ENCODE results near the gene KCNMB1.
A peak's percentile ranks its signal among the peaks of the same experiment; 100 is the strongest.

KCNMB1 gene

DNA sequence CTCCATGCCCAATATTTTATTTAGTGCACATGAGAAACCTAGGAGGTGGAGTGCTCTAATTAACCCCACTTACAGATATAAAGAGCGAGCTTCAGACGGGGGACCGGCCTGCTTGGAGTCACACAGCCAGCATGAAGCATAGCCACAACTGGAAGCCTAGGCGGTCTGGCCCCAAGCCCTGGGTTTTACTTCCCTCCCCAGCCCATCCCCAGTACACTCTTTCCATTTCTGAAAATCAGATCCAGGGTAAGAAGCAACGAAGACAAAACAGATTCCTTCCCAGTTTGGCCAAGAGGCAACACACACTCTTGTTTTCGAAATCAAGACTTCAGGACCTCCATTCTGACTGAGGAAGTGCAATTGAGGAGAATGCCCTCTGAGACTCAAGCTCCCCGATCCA is 27.1 kb downstream of the KCNMB1 start:
- no peak overlapping the region for H3K4me3 ChIP-seq (ENCODE audit: low read depth, low read length)
- peak; percentile 36 for DNase-seq (ENCODE audit: low read depth)
- no peak for TF ChIP-seq MYC (IDR thresholded peaks at IDR 0.05; ENCODE audit: low read depth, low read length)
- TF ChIP-seq, protein P1, sequence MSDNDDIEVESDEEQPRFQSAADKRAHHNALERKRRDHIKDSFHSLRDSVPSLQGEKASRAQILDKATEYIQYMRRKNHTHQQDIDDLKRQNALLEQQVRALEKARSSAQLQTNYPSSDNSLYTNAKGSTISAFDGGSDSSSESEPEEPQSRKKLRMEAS (IDR thresholded peaks at IDR 0.05; ENCODE audit: low read depth, low read length), result no peak
- no peak for TF ChIP-seq POLR2A (IDR thresholded peaks at IDR 0.05; ENCODE audit: extremely low read depth, insufficient read length)
- TF ChIP-seq, protein P2, sequence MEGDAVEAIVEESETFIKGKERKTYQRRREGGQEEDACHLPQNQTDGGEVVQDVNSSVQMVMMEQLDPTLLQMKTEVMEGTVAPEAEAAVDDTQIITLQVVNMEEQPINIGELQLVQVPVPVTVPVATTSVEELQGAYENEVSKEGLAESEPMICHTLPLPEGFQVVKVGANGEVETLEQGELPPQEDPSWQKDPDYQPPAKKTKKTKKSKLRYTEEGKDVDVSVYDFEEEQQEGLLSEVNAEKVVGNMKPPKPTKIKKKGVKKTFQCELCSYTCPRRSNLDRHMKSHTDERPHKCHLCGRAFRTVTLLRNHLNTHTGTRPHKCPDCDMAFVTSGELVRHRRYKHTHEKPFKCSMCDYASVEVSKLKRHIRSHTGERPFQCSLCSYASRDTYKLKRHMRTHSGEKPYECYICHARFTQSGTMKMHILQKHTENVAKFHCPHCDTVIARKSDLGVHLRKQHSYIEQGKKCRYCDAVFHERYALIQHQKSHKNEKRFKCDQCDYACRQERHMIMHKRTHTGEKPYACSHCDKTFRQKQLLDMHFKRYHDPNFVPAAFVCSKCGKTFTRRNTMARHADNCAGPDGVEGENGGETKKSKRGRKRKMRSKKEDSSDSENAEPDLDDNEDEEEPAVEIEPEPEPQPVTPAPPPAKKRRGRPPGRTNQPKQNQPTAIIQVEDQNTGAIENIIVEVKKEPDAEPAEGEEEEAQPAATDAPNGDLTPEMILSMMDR (IDR thresholded peaks at IDR 0.05; ENCODE audit: low read depth, low read length), result no peak

DNA sequence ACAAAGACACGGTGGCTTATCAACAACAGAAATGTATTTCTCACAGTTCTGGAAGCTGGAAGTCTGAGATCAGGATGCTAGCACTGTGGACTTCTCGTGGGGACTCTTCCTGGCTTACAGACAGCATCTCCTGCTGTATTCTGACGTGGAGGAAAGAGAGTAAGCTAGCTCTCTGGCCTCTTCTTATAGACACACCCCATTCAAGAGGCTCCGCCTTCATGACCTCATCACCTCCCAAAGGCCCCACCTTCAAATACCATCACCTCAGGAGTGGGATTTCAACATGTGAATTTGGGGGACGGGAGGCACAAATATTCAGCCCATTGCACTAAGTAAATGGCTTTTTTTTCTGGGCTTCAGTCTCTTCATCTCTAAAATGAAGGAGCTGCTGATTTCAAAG is 27.6 kb downstream of the KCNMB1 start:
- no peak overlapping the region for H3K4me3 ChIP-seq (ENCODE audit: low read depth, low read length)
- TF ChIP-seq, protein P2 (IDR thresholded peaks at IDR 0.05; ENCODE audit: low read depth, low read length), result no peak
- TF ChIP-seq POLR2A (IDR thresholded peaks at IDR 0.05; ENCODE audit: extremely low read depth, insufficient read length), result no peak
- TF ChIP-seq MYC (IDR thresholded peaks at IDR 0.05; ENCODE audit: low read depth, low read length), result no peak
- TF ChIP-seq, protein P1 (IDR thresholded peaks at IDR 0.05; ENCODE audit: low read depth, low read length), result no peak
- DNase-seq (ENCODE audit: low read depth), result peak; percentile 41

DNA sequence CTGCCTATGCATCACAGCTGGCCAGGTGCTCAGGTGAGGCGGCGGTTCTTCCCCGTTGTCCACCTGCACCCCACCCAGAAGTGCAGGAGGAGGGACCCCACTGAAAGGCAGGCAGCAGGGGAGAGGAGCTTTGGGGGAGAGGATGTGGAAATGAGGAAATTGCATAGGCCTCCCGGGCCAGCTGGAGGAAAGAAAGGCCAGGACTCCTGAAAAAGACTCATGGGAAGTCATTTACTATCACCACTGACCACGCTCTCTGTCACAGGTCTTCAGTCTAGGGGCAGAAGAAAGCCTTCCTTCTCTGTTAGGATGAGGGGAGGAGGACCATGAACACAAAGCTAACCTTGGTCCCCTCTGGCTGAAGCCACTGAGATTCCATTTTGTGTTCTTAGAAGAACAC is 28.1 kb downstream of the KCNMB1 start:
- H3K4me3 ChIP-seq (ENCODE audit: low read depth, low read length), result no peak overlapping the region
- DNase-seq (ENCODE audit: low read depth), result peak; percentile 69
- no peak for TF ChIP-seq POLR2A (IDR thresholded peaks at IDR 0.05; ENCODE audit: extremely low read depth, insufficient read length)
- no peak for TF ChIP-seq MYC (IDR thresholded peaks at IDR 0.05; ENCODE audit: low read depth, low read length)
- TF ChIP-seq, protein P2 (IDR thresholded peaks at IDR 0.05; ENCODE audit: low read depth, low read length), result no peak
- TF ChIP-seq, protein P1 (IDR thresholded peaks at IDR 0.05; ENCODE audit: low read depth, low read length), result no peak

DNA sequence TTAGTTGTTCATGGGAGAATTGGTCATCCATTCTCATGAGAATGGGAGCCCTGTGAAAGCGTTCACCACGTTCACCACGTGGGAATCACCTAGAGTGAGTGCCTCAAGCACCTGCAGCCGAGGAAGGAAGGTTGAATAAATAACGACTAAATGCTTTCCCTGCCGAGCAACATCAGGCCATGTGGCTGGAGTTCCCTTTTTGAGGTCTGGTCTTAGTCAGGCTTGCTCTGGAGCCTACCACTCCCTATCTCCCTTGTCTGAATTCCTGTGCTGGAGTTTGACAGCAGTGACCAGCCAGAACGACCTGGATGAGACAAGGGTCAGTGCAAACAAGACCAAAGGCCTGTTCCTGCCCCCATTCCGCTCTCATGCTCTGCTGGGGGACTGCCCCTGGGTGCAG is 28.5 kb downstream of the KCNMB1 start:
- TF ChIP-seq POLR2A (IDR thresholded peaks at IDR 0.05; ENCODE audit: extremely low read depth, insufficient read length) (no peak), MYC (IDR thresholded peaks at IDR 0.05; ENCODE audit: low read depth, low read length) (peak; percentile 97)
- TF ChIP-seq, protein P1 (IDR thresholded peaks at IDR 0.05; ENCODE audit: low read depth, low read length), result peak; percentile 96
- TF ChIP-seq, protein P2 (IDR thresholded peaks at IDR 0.05; ENCODE audit: low read depth, low read length), result no peak
- H3K4me3 ChIP-seq (ENCODE audit: low read depth, low read length), result no peak overlapping the region
- DNase-seq (ENCODE audit: low read depth), result peak; percentile 79

DNA sequence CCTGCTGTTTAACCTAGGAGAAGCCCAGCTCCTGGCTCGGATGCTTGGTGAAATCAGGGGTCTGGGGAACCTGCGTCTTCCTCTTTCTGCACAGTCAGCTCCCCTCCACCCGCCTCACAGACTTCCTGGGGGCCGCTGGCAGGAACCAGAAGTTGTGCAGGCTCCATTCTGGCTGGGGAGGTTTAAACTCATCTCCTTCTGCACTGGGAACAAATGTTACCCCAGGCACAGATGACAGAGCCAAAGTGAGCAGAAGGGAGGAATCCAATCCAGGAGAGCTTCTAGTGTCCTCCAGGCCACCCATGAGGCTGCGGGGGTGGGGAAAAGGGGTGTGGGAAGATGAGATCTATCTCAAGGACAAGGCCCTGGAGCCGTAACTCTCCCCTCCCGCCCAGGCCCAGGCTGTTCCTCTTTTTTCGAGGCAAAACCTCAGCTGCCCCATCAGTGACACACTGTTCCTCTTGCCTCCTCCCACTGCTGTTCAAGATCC is 31.2 kb downstream of the KCNMB1 start:
- DNase-seq (ENCODE audit: low read depth), result peak; percentile 94
- no peak overlapping the region for H3K4me3 ChIP-seq (ENCODE audit: low read depth, low read length)
- TF ChIP-seq, protein P1 (IDR thresholded peaks at IDR 0.05; ENCODE audit: low read depth, low read length), result peak; percentile 24; the same call in 1 of the 2 replicates
- no peak for TF ChIP-seq POLR2A (IDR thresholded peaks at IDR 0.05; ENCODE audit: extremely low read depth, insufficient read length)

DNA sequence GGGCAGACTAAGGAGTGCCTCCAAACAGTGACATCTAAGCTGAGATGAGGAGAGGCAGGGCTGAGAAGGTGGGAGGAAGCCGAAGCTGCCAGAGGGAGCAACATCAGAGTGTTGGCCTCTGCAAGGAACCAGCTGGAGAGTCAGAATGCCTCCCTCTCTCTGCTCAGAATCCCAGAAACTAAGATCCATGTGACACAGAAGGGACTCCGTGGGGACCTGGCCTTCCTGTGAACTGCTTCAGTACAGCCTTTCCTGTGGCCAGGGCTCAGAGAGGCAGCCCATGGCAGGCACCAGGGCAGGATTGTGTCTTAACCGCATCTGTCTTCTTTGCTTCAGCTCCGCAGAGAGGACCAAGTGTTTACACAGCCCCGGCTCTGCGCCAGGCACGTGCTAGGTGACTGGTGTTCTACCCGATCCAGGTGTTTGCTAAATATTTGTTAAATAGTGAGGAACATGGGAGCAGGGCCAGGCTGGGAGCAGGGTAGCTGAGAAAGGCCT is 33.5 kb downstream of the KCNMB1 start:
- TF ChIP-seq, protein P2 (IDR thresholded peaks at IDR 0.05; ENCODE audit: low read depth, low read length), result no peak
- TF ChIP-seq POLR2A (IDR thresholded peaks at IDR 0.05; ENCODE audit: extremely low read depth, insufficient read length) (no peak), MYC (IDR thresholded peaks at IDR 0.05; ENCODE audit: low read depth, low read length) (no peak)
- TF ChIP-seq, protein P1 (IDR thresholded peaks at IDR 0.05; ENCODE audit: low read depth, low read length), result no peak
- DNase-seq (ENCODE audit: low read depth), result no peak
- no peak overlapping the region for H3K4me3 ChIP-seq (ENCODE audit: low read depth, low read length)

Measured in NB4 (cell line).